NOMO-1 treated with dmso at 0.1 percent for 144 hours (cell line): ENCODE data around the gene SLC1A5.

ENCODE experiments used
- DNase-seq: peaks from one replicate; lab custom pipeline; 2025; ENCODE audit not compliant: unreplicated experiment; lab: John Stamatoyannopoulos, UW

Gene SLC1A5

DNA sequence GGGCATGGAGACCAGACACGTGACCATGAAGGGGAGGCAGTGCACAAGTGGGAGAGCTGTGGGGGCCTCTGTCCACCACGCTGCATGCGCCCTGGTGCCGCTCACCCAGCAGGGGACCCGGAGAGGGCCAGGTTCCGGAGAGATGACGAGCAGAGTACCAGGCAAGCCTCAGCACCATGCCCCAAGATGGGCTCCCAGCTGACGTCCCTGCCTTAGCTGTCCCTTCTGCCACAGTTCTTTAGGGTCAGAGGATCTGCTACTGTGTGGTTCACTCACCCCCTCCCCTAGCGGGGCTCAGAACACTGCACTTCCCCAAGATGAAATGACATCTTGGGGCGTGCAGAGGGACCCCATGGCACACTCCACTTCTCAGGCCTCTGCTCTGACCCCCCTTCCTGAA, 61.8 kb downstream of the SLC1A5 start:
- no peak for DNase-seq

DNA sequence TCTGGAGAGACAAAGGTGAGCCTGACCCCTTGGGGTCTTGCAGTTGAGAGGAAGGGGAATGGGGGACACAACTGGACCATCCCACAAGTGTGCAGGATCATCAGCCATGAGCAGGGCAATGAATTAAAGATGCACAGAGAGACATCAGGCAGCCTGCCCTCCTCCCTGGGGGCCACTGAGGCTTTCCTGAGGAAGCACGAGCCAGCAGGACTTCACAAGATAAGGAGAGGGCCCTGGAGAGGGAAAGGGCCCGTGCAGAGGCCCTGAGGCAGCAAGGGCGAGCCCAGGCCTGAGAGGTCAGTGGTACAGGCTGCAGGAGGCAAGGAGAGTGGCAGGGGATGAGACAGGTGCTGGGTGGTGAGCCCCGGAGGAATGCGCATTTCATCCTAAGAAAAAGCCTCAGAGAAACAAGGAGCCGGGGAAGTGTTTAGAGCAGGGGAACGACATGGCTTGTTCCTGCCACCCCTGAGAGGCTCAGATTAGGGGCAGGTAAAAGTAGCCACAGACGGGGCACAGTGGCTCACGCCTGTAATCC, 62.5 kb downstream of the SLC1A5 start:
- DNase-seq: no peak

DNA sequence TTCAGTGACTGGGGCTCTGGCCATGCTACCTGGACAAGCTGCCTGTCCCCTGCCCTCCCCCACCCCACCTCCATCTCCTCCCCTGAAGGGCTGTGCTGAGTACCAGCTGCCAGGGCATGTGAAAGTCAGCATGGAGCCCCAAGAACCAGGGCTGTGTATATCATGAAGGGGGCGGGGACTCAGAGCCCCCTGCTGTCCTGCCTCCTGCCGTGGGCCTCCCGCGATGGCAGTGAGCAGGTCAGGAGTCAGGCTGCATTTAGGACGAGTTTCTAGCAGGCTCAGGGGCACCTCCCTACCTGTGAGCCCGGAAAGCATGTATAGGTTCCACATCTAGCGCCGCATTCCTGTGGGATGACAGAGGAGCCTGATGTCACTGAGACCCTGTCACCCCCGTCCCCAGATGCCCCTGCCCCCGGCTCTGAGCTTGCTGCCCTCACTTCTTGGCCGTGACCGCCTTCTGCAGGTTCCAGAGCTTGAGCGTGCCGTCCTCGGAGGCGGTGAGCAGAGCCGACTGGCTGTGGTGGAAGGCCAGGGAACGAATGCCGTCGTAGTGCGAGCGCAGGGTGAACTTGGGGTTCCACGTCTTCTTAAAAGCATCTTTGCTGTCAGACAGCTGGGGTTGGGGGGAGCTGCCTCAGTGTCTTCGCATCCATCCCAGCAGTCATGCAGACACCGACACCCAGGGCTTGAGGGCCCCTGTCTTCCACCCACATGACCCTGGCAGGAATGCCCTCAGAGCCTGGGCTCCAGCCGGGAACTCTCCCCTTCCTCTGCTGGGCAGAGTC, 63.2 kb downstream of the SLC1A5 start:
- DNase-seq: no peak
